Activated CD8-positive, alpha-beta memory T cell treated with anti-CD3 and anti-CD28 coated beads, Interleukin-2, amount 50 U/mL, for 48 hours (primary cell): ENCODE data around the gene PON2.
"Not testable (repeated sequence)": the region's sequence is repeated elsewhere in the genome, so short reads cannot be mapped to it uniquely, and the experiment has no call there.

Experiments
- DNase-seq: peaks from one replicate; pipeline ENCODE4 v3.0.0-alpha.2; 2020

The PON2 gene

DNA sequence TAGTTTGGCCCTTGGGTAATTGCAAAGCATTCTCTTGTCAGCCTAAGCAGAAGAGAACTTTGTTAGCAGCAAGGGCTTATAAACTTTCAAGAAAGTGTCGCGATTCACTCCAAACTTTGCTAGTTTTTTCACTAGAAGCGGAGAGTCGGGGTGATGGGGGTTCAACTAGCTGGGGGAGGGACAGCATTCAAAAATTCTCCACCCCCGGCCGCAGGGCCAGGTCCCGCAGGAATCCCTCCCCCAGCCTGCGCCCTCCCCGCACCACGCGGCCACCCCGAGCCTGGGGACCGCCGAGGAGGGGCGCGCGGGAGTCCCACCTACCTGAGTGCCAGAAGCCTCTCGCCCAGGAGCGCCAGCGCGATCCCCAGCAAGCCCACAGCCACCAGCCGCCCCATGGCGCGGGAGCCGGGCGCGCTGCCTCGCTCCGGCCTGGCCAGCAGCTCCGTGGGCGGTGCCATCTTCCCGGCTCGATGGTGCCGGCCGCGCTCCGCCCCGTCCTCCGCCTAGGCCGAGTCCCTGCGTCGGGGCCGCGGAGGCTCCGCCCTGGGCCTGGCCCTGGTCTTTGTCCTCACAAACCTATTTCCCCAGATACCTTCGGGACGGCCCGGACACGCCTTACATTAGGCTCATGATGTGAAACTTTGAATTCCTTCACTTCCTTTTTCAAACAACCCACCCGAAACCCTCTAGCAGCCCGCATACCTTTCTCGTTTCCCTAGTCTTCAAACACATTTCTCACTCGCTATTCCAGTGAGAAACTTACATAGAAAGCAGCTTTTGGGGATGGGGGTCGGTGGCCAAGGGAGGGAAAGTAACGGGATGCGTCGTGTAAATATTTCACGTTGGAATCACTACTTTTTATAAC lies at the start of gene PON2:
Gene PON2, minus strand, starts transcription at position 472 of the 865 bp plus-strand sequence. Its CDS starts 77 bp downstream, at position 395.
- DNase-seq, result peak; percentile 69

DNA sequence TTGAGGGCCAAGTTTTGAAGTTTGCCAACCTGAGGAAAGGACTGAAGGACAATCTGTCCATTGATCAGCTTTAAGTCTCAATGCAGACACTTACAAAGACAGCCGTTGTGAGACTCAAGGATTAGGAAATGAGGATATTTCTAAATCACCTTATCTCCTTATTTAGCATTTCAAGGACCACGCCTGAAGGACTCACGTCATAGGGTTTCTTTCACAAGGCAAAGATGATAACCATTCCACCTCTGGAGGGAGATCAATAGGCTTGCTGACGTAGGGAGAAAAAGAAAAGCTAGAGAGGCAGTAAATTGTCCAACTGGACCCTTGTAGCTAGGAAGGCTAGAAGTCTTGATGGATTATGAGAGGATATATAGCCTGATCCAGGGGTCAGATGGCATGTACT lies 47.6 kb upstream of the PON2 start:
- no peak for DNase-seq

DNA sequence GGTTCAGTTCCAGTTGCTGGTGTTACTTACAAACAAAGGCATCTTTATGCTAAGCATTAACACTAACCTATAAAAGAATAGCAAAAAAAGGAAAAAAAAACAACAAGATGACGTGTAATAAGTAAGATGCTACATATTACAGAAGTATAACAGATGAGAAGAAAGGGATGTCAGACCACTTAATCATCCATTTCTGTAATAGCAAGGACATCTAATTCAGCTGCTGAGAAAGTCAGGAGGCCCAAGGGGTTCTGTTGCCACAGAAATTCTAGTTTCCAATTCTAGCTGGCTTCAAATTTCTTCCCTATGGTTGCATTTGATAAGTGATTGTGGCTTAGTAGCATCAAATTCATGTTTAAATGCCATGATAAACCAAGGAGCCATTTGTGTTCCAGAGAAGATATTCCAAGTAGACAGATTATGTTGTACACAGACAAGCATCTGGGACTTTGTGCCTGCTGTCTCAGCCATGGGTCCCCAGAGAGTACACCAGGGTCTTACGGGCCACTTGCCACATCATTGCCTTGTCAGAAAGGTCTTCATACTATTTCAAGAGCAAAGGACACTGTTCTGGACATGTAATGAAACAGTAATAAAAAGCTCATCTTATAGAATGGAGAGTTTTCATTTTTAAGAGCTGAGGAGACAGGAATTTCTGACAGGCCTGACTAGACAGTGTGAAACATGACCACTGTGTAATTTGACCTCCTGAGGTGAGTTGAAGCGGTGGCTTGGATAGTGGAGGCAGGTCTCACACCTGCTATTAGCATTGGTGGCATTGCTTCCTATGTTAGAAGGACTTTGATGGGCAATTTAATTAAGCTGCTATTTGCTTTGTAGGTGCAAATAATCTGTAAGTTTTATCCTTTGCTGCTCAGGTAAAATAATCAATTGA lies 46.7 kb upstream of the PON2 start:
- no peak for DNase-seq

DNA sequence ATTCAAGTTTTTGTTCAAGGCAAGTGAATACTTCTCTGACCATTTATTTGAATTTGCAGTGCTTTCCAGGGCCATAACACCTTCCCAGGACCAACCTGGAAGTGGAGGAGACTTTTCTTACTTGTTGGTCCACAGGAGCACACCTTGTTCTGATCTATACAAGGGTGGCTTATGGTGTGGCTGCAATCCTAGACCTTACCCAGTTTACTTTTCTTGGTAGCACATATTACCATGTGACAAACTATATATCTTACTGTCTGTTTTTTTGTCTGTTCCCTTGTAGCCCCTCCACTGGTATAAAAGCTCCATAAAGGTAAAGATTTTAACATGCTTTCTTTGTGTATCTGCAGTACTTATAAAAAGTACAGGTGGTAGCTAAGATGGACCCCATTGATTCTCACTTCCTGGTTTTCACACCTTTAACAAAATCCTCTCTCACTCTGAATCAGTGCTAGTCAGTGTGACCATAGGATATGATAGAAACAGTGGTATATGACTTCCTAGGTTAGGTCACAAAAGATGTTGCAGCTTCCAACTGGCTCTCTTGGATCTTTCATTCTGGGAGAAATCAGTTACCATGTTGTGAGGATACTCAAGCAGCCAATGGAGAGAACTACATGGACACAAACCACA lies 45.3 kb upstream of the PON2 start:
- DNase-seq, result no peak

DNA sequence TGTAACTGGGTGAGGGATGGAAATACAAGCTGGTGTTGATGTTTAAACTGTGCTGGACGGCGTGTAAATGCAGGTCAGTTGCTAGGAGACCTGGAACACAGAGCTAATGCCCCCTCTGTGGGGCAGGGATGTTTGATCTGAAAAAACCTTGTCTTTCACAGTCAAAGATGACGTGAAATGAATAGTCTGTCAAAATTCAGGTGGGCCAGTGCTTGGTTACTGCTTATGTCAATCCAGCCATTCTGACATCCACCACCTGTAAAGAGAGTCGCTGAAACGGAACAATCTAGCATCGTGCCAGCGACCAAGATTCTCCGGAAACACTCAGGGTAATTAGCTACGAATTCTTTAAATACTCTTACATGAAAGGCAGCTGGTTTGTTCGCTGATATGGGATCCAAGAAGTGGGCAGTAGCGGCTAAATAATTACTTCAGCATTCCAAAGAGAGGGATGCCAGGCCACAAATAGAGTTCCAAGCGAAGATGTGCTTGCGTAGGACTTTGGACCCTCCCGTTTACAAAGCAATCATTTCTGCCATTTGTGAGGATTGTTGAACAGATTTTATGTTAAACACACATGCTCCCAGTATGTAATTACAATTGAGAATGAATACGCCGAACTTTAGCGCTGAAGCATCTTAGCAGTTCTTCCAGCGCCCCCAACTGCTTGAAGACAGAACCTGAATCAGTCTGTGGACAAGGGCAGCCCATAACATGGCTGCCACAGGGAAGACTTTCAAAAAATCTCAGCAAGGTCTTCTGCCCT lies 43.6 kb upstream of the PON2 start:
- no peak for DNase-seq

DNA sequence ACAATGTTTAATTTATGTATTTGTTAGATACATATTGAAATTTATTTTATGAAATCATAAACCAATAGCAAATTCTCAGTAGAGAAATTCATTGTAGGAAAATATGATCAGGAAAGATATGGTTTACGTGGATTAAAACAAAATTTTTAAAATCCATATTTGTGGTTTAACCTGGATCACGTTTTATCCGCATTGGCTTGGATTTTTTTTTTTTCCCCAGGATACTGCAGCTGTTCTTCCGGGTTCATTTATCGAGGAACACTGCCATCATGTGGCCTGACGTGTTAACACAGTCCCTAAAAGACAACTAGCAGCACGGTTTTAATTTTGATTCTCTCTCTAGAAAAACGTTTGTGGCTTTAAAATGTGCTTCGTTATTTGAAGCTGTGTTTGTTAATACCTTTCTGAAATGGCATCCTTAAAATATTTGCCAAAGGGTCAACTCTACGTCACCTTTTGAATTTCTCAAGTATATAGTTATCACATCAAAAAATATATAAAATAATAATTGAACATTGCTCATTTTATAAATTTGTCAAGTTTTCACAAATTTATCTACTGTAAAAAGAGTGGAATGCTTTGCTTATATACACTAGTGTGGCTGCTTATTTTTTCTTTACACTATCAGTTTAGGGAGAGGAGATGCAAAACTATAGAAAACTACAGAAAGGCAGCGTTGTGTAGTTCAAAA lies 42.2 kb upstream of the PON2 start:
- no peak for DNase-seq

DNA sequence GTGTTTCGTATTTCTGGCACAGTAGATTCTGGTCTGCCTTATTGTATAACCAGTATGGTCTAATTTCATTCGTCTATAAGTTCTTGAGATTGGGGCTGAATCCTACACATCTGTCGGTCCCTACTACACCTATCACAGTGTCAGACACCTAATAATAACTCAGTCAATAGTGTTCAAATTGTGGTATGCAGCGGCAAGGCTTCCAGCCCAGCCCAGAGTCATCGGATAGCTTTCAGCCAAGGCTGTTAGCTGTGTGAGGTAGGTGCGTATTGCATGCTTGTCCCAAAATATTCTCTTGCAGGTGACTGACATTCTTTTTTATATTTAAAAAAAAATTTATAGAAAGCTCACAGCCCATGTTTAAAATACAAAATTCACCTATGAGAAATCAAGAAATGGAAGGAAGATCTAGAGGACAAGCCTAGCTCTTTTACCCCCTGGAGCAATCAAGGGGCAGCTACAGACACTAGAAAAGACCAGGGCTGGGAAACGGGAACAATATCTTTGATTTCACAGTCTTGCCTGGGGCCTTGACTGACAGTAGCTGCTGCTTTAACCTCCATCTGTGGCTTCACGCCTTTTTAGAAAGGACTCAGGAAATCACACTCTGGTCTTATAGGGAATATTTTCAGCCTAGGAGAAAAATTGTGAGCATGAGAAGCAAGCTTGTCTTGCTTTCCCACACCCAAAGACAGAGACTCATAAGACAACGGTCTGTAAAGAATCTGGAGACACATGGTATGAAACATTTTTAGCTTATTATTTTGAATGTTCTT lies 41.4 kb upstream of the PON2 start:
- DNase-seq, result no peak

DNA sequence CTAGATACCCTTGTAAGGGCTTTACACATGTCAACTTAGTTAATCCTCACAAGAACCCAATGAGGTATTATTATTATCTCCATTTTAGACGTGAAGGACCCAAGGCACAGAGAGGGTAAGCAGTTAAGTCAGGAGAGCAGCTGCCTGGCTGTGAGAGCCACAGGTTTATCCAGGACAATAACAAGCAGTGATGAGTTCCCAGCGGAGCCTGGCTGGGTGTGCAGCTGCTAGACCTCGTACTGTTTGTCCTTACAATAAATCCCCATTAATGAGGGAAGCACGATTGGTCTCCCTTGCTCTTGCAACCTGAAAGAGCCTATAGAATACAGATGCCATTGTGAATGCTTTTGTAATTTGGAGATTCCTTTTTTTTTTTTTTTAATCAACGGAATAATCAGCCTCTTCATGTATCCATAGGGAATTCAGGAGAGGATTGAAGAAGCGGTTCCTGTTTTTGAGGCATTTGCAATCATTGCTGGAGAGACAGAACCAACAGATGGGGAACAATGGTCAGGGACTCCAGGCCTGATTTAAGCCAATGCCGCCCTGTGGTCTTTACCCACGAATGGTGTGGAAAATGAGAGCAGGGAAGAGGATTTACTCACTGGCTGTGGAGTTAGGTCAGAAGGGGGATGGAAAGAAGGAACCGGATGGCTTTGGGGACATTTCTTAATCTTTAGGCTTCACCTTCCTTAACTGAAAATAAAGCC lies 38.6 kb upstream of the PON2 start:
- no peak for DNase-seq

DNA sequence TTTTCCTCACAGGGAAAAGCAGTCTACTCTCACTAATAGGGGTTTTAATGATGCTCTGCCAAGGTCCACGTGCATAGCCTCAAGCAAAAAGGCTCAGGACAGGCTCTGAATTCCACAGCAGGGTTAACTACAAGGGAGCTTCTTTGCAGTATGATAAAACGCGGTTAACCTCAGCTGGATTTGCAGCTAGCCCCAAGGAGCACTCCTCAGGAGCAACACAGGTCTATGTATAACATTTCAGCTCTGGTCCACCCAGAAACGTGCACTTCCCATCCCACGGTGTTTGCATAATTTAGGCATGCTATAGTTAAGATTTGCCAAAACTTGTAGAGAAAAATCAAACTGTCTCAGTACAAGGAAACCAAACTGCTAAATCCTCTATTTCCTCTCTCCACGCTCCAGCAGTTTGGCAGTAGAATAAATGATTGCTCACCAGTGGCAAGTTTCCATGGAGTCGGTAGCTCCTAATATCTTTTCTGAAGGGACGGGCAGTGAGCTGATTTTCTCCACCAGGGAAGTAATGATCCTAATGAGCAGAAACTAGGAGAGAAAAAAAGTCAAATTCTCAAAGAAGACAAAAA lies 37.8 kb upstream of the PON2 start:
- no peak for DNase-seq

DNA sequence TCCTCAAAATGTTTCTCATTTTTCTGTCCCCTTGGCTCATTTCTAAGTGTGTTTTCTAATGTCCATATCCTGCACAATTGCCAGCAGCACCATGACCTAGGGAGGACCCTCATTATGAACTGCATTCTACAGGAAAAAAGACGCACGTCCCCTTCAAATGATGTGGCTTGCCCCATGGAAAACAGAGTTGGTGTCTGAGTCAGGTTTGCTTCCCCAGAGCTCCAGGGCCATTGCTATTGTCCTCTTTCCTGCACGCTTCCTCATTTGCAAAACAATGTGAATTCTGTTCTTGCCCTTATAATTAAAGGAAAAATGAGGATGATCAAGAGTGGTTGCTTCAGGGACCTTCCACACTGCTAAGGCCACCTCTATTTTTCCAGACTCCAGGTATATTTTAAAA lies 36.2 kb upstream of the PON2 start:
- no peak for DNase-seq

DNA sequence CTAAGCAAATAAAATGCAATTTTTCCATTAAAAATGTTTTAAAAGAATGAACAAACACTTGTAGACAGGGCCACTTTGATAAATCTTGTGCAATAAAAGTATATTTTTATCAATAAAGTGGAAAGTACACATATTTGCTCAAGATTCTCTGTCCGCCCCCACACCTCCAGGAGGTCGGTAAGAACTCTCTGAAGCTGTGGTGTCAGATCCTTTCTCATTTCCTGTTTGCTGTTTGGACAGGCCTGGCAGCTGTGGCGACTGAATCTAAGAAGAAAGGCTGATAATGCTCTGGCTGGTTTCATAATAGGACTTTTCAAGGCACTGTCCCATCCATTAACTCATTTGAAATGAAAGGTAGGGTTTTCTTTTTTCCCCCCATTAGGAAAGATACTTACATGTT lies 35.6 kb upstream of the PON2 start:
- no peak for DNase-seq

DNA sequence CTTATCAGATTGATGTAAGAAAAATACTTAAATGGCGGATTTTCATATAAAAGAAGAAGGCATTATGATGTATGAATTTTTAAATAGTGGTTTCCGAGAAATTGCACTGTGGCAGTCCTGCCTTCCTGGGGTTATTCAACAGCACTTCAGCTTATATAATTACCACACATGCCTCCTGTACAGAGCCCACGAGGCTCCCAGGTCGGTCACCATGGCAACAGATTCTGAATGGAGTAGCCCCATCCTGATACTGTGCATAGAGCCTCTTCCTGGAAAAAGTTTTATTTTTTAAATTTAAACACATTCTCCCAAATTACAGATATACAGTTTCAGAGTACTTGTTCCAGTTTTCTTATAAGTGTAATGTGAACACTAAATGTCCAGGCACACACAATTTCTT lies 35.0 kb upstream of the PON2 start:
- no peak for DNase-seq

DNA sequence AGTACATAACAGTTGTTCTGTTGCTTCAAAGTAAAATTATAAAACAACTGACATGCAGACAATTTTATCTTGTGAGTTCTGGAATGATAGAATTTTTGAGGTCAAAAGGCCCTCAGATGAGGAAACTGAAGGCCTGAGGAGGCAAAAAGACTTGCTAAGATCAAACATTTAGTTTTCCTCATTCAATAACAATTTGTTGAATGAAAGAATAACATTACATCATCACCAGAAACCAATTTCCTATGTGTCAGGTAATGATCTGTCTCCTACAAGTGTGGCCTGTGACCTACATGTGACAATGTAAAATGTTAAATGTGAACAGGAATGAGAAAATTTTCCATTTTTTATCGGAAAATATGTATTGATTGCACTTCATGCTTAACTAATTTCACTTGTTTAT lies 34.4 kb upstream of the PON2 start:
- DNase-seq, result no peak

DNA sequence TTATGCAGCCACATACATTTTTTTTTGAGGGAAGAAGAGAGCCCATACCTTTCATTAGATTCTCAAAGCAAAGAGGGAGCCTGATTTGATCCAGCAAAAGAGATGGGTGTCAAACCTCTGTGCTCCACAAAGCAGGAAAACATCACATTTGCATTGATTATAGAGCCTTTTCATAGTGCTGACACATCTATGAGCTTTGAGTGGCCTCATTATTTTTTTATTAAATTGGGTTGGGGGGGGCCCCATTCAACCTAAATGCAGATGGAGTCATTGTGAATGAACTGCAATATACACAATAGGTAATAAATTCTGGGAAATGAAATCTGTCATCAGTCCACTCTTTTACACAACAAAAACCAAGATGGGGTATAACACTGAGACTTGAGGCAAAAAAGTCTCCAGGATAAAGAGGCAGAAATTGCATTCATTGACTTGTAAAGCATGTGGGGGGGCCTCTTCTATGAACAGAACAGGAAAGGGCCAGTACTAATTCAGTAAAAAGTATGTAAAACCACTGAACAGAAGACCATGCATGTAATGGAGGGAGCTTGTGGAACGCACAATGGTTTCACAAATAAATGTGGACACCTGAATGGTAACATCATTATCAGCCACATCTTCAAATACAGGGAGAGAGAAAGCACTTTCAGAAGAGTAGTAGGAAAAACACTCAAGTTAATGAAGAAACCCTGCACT lies 33.2 kb upstream of the PON2 start:
- DNase-seq, result no peak

DNA sequence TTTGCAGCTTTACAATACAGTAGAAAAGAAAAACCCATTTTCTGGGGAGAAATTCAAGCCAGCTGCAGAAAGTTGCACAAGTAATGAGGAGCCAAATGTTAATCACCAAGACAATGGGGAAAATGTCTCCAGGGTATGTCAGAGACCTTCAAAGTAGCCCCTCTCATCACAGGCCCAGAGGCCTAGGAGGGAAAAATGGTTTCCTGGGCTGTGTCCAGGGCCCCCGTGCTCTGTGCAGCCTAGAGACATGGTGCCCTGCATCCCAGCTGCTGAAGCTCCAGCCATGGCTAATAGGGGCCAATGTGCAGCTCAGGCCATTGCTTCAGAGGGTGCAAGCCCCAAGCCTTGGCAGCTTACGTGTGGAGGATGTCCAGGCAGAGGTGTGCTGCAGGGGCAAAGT lies 25.8 kb upstream of the PON2 start:
- not testable (repeated sequence) for DNase-seq

DNA sequence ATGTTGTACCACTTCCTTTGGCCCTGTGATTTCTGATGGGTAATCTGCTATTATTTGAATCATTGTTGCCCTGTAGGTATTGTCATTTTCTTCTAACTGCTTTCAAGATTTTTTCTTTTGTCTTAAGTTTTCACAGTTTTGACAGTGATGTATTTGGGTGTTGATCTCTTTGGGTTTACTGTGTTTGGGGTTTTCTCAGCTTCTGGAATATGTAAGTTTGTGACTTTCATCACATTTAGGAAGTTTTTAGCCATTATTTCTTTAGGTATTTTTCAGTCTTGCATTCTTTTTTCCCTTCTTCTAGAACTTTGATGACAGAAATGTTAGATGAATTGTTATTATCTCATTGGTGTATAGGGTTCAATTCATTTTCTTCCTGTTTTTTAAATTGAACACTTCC lies 23.1 kb upstream of the PON2 start:
- no peak for DNase-seq

DNA sequence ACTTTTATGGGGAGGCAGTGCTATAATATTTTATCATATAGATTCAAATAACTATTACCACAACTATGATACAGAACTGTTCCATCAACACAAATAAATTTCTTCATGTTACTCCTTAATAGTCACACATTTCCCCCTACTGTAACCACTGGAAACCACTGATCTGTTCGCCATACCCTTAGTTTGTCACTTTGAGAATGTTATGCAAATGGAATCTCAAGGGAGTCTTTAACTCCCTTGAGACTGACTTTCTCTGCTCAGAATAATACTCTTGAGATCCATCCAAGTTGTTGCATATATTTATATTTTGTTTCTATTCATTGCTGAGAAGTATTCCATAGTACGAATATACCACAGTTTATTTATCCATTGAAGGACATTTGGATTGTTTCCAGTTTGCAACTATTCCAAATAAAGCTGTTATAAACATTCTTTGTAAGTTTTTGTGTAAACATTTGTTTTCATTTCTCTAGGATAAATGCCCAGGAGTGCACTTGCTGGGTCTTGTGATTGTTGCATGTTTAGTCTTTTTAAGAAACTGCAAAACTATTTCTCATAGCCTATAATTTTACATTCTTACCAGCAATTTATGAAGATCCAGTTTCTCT lies 19.7 kb upstream of the PON2 start:
- no peak for DNase-seq

DNA sequence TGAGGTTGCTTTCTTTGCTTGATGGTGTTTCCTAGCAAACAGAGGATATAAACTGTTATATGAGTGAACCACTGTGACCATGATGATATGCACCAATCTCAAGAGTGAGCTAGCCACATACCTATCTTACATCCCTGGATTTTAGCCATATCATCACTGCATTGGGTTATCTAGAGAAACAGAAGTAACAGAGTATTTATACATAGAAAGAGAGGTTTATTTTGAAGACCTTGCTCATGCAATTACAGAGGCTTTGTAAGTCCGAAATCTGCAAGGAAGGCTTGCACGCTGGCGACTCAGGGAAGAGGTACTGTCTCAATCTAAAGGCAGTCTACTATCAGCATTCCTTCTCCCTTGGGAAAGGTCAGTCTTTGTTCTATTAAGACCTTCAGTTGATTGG lies 11.8 kb upstream of the PON2 start:
- no peak for DNase-seq

DNA sequence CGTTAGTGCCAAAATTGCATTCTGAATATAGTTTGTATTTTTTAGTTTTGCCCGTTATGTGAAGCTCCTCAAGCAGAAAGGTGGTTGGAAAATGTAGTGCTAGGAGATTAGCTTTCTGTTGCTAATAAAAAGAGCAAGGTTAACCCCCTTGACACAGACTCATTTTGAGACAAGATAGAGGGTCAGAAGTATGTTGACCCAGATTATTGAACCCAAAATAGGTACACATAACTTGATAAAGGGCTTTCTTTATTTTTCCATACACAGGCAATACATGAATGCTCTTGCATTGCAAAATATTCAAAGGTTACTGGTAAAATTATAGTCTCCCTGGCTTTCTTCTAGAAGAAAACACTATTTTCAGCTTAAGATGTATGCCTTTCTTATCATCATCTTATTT lies 10.0 kb upstream of the PON2 start:
- DNase-seq, result no peak
